GM10248 (cell line): ENCODE measurements around the gene CAPN10.

ENCODE experiments used
- CTCF ChIA-PET: fragments of 300-600 bp; sonication (Branson Sonifier 250); formaldehyde crosslinking; extraction: SDS; loops from one replicate; lab custom pipeline; 2021; ENCODE audit warnings: antibody characterized with exemption; lab: Yijun Ruan, JAX
- POLR2A ChIA-PET: fragments of 350-650 bp; sonication (Branson Sonifier 250); formaldehyde crosslinking; extraction: SDS; loops from one replicate; lab custom pipeline; 2020; ENCODE audit warnings: antibody characterized with exemption; lab: Yijun Ruan, JAX
- DNase-seq: peaks from one replicate; pipeline ENCODE4 v3.0.0; 2012; ENCODE audit errors: extremely low spot score
- CTCF ChIP-seq: IDR thresholded peaks from 2 replicates; pipeline ENCODE4 v1.5.1; 2012; ENCODE audit warnings: mild to moderate bottlenecking, low read depth; ENCODE audit errors: extremely low read depth, missing control alignments, control extremely low read depth

The CAPN10 gene

GRCh38 chr2:240604291-240604938 lies 17.9 kb downstream of the CAPN10 start:
- POLR2A ChIA-PET, result no interaction called here
- DNase-seq, result peak; percentile 56
- peak; percentile 40 for TF ChIP-seq CTCF
- CTCF ChIA-PET, result interaction anchor here (0.7 kb wide), 1 partner anchor 11 kb away, joined by 4 read pairs; no protein-coding TSS in a partner anchor

GRCh38 chr2:240604939-240605716 lies 18.6 kb downstream of the CAPN10 start:
- ChIA-PET POLR2A (interaction anchor here (1.9 kb wide), 1 partner anchor 21 kb away, joined by 4 read pairs; no protein-coding TSS in a partner anchor), CTCF (interaction anchor here (0.8 to 1.0 kb wide), 2 partner anchors 16 to 38 kb away, joined by 3 read pairs; no protein-coding TSS in a partner anchor)
- DNase-seq, result no peak
- TF ChIP-seq CTCF, result no peak

- CTCF ChIA-PET, result interaction anchor here (0.8 to 1.1 kb wide), 3 partner anchors 15 to 39 kb away, joined by 3 read pairs; no protein-coding TSS in a partner anchor
- POLR2A ChIA-PET, result interaction anchor here (1.4 to 1.9 kb wide), 2 partner anchors 20 to 22 kb away, joined by 4 to 5 read pairs; partner anchors contain the start of gene CAPN10
- no peak for TF ChIP-seq CTCF
- DNase-seq, result no peak
Measured at GRCh38 chr2:240605867-240606743, 19.6 kb downstream of the CAPN10 start.

- no peak for DNase-seq
- no peak for TF ChIP-seq CTCF
- CTCF ChIA-PET, result interaction anchor here (0.9 to 1.5 kb wide), 3 partner anchors 10 to 98 kb away, joined by 3 to 4 read pairs (median 3); no protein-coding TSS in a partner anchor
- POLR2A ChIA-PET, result no interaction called here
Measured at GRCh38 chr2:240611601-240612210, 25.2 kb downstream of the CAPN10 start.

GRCh38 chr2:240613781-240614180 lies 27.2 kb downstream of the CAPN10 start:
- TF ChIP-seq CTCF, result no peak
- ChIA-PET CTCF (no interaction called here), POLR2A (no interaction called here)
- no peak for DNase-seq

- TF ChIP-seq CTCF, result no peak
- CTCF ChIA-PET, result no interaction called here
- POLR2A ChIA-PET, result no interaction called here
- no peak for DNase-seq
Measured at GRCh38 chr2:240614391-240614790, 27.9 kb downstream of the CAPN10 start.
